NOMO-1 treated with dmso at 0.1 percent for 144 hours (cell line): Measurements from ENCODE around the gene TSEN54.

ENCODE experiments used
- DNase-seq: peaks from one replicate; lab custom pipeline; 2025; ENCODE audit not compliant: unreplicated experiment; lab: John Stamatoyannopoulos, UW

TSEN54 gene

DNA sequence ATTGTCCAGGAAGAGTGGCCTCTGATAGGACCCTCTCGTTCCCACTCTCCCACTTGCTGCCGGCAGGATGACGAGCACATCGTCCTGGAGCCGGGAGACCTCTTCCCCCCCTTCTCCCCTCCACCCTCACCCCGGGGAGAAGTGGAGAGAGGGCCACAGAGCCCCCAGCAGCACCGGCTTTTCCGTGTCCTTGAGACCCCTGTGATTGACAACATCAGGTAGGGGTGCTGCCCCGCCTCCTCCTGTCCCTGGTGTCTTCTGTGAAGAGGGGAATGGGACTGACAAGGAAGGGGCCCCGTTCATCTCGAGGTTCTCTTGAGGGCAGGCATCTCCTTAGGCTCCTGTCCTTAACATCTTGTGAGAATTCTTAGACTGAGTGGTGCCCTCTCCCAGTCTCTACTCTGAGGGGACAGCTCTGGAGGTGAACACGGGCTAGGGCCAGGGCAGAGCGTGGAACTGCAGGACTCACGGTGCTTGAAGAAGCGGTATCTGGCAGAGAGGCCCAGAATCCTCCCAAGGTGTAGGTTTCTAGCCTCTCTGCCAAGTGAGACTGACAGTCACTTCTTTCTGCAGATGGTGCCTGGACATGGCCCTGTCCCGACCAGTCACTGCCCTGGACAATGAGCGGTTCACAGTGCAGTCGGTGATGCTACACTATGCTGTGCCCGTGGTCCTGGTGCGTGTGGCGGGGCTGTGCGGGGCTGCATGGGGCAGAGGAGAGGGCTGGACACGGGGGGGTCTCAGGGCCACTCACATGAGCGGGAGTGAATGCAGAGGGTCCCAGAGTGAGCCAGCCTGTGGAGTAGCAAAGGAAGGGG, 27.4 kb upstream of the TSEN54 start:
- no peak for DNase-seq

DNA sequence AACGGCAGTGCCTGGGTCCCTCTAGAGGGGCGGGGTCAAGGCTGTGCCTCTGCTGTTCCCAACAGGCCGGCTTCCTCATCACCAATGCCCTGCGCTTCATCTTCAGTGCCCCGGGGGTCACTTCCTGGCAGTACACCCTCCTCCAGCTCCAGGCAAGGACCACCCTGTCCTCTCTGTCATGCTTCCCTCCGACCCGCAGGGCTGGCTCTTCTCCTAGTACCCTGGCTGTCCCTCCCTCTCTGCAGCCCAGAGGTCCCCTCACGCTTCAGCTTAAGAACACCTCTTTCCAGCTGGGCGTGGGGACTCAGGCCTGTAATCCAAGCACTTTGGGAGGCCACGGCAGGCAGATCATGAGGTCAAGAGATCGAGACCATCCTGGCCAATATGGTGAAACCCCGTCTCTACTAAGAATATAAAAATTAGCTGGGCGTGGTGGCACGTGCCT, 26.8 kb upstream of the TSEN54 start:
- no peak for DNase-seq

DNA sequence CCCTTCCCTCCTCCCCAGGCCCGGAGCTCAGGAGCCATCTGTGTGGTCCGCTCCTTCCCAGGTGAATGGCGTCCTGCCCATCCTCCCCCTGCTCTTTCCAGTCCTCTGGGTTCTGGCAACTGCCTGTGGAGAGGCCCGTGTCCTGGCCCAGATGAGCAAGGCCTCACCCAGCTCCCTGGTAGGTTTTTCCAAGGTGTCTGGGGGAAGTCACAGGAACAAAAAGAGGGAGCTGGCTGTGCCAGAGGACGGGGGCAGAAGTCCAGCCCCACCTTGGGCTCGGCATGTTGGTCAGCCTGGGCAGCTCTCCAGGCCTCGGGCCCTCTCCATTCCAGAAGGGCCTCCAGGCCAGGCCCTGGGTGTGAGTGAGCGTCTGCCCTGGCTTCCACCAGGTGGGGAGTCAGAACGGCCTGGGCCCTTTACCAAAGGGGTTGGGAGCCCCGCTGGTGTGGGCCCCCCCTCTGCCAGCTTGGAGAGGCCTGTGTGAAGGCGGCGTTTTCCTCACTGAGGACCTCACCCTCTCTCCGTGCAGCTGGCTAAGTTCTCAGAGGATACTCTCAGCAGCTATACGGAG, 26.1 kb upstream of the TSEN54 start:
- DNase-seq: no peak

DNA sequence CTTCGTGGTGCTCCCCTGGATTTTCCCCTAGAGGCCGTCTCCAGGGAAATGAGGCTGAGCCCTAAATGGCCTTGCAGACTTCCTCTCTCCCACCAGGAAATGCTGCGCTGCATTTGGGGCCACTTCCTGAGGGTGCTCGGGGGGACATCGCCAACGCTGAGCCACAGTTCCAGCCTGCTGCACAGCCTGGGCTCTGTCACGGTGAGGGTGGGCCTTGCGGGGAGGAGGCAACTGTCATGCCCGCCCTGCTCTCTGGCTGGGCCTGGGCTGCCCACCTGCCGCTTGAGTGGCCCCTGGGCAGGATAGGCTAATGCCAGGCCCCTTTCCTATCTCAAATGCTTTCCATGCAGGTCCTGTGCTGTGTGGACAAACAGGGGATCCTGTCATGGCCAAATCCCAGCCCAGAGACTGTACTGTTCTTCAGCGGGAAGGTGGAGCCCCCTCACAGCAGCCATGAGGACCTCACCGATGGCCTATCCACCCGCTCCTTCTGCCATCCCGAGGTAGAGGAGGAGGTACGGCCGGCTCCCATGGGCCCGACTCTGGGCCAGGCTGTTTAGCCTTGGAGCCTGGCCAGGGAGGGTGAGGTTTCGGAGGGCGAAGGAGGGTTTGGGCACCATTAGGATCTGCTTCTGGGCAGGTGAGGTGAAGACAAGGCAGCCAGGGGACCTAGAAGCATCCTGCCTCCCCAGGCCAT, 25.2 kb upstream of the TSEN54 start:
- no peak for DNase-seq

DNA sequence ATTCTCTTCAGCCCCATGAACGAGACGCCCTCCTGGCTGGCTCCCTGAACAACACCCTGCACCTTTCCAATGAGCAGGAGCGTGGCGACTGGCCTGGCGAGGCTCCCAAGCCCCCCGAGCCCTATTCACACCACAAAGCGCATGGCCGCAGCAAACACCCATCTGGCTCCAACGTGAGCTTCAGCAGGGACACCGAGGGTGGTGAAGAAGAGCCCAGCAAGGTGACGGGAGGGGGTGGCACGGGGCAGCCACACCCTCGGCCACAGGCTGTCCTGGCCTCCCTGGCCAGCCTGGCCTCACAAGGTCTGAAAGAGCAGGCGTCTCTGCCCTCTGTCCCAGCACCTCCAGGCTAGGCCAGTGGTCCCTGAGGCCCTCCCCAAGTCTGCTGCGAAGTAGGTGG, 24.6 kb upstream of the TSEN54 start:
- no peak for DNase-seq

DNA sequence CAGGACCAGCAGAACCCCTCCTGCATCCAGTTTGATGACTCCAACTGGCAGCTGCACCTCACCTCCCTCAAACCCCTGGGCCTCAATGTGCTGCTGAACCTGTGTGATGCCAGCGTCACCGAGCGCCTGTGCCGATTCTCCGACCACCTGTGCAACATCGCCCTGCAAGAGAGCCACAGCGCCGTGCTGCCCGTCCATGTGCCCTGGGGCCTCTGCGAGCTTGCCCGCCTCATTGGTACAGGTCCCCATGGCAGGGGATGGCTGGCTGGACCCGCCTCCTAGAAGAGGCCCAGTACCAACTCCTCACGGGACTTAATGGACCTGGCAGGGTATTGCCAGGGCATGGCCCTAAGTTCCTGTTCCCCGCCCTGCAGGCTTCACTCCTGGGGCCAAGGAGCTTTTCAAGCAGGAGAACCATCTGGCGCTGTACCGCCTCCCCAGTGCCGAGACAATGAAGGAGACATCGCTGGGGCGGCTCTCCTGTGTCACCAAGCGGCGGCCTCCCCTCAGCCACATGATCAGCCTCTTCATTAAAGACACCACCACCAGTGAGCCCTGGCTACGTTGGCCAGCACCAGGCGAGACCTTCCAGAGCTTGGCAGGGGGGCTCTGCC, 23.7 kb upstream of the TSEN54 start:
- DNase-seq: no peak

DNA sequence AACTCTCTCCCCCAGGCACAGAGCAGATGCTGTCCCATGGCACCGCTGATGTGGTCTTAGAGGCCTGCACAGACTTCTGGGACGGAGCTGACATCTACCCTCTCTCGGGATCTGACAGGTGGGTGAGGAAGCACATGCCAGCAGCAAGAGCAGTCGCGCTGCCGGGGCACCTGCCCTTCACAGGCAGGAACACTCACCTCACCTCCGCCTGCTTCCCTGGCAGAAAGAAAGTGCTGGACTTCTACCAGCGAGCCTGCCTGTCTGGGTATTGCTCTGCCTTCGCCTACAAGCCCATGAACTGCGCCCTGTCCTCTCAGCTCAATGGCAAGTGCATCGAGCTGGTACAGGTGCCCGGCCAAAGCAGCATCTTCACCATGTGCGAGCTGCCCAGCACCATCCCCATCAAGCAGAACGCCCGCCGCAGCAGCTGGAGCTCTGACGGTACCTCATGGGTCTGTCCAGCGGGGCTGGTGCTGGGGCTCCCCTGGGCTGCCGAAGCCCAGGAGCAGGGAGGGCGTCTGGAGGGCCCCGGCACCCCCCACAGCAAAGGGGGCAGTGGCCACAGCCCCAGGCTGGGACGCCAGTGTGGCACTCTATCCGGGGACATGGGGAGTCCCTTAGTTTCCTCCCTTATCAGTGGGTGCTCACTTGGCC, 22.7 kb upstream of the TSEN54 start:
- no peak for DNase-seq

DNA sequence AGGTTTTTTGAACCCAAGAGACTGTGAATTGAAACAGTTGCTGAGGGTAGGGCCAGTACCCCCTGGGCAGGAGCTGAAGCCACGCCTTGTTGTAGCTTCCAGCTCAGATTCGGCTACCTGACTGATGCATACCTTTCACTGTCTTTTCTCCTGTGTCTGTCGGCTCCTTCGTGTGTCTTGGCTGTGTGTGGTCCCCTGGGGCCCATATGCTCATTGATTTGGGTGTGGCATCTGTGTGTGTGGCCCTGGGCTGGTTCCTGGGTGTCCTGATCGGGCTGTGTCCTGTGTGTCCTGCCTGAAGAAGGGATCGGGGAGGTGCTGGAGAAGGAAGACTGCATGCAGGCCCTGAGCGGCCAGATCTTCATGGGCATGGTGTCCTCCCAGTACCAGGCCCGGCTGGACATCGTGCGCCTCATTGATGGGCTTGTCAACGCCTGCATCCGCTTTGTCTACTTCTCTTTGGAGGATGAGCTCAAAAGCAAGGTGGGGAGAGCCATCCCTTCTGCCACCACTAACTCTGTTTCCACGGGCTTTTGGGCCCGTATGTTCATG, 21.9 kb upstream of the TSEN54 start:
- no peak for DNase-seq

DNA sequence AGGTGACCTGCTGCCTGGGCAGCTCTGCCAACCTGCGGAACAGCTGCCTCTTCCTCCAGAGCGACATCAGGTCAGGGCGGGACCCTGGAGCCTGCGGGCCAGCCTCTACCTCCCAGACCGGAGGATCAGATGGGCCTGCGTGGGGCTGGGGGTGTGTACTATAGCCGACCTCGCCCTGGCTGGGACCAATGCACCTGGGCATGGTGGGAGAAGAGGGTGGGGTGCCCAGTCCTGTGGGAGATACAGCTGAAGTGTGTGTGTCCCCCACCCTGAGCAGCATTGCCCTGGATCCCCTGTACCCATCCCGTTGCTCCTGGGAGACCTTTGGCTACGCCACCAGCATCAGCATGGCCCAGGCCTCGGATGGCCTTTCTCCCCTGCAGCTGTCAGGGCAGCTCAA, 20.3 kb upstream of the TSEN54 start:
- DNase-seq: no peak

DNA sequence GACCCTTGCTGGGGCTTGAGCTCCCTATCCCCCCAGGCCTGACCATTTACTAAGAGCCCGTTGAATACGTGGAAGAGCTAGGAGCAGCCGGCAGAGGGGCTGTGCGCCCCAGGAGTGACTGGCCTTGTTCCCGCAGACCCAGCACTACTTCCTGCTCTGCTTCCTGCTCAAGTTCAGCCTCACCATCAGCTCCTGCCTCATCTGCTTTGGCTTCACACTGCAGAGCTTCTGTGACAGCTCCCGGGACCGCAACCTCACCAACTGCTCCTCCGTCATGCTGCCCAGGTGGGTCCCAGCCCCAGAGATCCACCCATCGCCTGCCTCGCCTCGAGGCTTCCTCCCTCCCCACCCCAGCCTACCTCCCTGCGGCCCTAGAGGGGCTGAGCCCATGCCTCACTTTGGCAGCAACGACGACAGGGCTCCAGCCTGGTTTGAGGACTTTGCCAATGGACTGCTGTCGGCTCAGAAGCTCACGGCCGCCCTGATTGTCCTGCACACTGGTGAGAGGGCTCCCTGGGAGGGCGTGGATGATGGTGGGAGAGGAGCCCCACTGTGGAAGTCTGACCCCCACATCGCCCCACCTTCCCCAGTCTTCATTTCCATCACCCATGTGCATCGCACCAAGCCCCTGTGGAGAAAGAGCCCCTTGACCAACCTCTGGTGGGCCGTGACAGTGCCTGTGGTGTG, 18.1 kb upstream of the TSEN54 start:
- no peak for DNase-seq

DNA sequence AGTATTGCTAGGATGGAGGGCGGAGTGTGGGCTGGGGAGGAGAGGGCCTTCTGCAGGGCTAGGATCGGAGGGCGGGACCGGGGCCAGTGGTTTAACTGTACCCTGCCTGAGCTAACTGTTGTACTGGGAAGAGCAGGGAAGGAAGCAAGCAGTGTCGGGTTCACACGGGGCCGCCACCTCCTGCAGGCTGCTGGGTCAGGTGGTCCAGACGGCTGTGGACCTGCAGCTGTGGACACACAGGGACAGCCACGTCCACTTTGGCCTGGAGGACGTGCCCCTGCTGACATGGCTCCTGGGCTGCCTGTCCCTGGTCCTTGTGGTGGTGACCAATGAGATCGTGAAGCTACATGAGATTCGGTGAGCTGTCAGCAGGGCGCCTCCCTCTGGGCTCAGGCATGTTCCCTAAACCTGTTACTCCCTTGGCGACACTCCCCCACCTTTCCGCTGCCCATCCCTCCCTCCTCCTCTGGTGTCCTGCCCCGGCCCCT, 17.6 kb upstream of the TSEN54 start:
- no peak for DNase-seq

DNA sequence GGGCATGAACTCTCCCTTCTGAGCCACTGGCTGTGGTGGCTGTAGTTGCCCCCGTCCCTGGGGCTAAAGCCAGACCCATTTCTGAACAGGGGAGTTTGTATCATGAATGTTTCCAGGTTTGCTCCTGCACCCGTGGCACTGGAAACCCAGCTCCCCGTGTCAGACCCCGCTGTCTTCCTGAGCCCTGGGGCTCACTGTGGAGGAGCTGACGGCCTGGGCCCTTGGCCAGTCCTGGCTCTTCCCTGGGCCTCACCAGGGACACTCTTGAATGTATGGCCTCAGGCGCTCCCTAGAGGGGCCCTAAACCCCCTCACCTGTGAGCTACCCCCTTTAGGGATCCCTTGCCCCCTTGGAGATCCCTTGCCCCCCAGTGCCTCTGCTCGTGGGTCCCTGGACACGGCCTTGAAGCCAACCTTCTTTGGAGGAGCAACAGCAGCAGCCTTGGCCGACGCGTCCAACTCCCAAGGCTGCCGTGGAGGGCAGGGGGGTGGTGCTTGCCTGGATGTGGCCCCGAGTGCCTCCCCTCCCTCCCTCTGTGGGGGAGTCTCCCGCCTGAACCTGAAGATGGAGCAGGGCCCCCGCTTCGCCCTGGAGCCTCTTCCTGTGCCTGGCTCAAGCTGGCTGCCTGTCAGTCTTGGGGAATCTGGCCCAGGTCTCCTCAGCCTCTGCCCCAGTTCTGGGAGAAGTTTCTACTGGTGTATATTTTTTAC, 16.9 kb upstream of the TSEN54 start:
- no peak for DNase-seq

DNA sequence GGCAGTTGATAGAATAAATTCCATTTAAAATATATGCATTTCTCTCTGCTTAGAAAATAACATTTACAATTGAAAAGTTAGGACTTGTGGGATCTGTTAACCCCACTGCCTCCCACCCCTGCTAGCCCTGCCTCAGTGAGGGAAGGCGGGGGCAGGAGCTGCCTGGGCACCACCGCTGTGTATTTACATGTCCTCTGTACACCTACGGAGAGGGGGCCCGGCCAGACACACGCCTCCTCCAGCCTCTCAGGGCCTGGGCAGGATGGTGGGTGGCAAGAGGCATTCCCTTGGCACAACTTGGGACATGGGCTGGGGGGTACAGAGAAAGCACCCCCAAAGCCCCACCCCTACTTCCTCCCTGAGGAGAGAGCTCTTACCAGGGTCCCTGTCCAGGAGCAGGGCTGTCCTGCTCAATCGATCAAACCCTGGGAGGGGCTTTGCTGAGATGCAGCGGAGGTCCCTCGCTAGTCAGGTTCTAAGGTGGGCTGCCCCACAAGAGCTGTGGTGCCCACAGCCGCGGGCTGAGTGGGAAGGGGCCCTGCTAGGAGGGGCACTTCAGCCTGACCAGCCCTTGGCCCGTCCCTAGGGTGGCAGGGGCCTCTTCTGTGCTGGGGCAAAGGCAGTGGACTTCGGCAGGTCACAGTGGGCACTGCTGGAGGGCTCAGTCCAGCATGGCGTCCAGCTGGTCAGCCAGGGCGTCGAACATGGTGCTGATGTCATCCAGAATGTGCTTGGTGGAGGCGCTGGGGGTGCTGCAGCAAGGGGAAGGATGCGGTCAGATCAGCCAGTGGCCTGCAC, 15.7 kb upstream of the TSEN54 start:
- DNase-seq: no peak

DNA sequence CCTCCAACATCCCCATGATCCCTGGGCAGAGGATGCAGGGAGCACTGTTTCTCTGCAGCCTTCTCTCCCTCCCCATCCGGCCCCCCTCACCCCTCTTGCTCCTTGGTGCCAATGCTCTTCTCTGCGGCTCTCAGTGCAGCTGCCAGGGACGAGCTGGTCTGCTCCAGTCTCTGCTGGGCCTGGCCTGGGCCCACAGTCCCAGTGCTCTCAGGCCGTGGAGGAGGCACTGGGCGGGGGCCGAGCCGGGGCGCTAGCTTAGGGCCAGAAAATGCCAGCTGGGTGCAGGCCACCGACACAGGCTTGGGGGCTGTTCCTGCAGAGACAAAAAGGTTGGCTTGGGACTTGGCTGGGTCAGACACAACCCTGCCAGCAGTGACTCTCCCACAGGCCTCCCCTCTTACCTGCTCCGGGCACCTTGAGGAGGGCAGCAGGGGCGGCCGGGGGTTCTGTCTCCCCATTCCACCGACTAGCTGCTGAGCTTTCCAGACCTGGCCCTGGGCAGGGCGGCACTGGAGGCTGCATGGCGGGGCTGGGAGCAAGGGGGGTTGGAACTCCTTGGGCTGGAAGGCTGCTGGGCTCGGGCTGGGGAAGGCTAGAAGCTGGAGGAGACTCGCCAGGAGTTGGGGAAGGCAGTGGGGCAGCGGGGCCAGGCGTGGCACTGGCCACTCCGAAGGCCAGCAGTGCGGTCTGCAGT, 14.8 kb upstream of the TSEN54 start:
- DNase-seq: no peak

DNA sequence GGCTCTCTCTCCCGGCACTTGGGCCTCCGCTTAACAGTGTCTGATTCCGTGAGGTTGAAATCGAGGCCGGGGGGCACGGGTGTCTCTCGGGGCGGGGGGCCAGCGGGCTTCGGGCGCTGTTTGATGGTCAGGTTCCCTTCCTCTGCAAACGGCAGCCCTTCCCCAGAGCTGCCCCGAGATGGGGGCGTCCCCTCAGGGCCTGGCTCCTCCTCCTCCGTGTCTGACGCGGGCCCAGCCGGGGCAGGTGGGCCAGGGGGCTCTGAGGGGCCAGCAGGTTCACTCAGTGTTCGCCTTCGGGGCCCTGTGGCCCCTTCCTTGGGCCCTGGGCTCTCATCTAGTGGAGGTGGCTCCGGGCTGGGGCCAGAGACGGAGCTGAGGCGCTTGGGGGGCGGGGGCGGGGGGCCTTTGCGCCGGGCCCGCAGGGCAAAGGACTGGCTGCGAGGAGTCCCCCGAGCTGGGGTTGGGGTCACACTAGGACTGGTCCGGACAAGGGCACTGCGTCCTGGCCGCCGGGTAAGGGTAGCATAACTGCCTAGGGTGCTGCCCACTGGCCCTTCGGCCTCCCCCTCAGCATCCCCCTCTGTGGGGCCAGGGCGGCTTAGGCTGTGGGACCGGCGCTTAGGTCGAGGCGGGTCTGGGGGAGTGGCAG, 14.1 kb upstream of the TSEN54 start:
- DNase-seq: no peak

DNA sequence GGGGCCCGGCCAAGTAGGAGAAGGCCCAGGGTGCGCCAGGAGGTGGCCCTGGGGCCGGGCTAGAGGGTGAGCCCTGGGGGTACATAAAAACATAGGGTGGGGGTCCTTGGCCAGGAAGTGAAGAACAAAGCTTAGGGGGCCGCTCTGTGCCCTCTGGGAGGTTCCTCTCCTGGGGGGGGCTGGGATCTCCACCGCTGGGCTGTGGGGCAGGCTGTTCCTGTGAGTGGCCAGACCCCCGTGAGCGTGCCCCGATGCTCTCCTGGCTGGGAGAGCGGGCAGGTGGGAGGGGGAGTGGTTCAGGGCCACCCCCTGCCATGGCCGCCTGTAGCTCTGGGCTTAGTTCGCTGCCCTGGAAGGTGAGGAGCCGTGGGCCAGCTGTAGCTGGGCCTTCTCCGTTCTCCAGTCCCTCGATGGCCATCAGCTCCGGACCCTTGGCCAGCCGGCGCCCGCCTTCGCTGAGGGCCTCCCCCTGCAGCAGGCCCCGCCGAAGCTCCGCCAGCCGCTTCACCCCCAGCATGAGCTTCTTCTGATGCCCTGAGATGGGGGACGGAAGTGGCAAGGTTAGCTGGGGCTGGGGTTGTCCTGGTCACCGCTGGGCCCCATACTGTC, 13.5 kb upstream of the TSEN54 start:
- DNase-seq: no peak

DNA sequence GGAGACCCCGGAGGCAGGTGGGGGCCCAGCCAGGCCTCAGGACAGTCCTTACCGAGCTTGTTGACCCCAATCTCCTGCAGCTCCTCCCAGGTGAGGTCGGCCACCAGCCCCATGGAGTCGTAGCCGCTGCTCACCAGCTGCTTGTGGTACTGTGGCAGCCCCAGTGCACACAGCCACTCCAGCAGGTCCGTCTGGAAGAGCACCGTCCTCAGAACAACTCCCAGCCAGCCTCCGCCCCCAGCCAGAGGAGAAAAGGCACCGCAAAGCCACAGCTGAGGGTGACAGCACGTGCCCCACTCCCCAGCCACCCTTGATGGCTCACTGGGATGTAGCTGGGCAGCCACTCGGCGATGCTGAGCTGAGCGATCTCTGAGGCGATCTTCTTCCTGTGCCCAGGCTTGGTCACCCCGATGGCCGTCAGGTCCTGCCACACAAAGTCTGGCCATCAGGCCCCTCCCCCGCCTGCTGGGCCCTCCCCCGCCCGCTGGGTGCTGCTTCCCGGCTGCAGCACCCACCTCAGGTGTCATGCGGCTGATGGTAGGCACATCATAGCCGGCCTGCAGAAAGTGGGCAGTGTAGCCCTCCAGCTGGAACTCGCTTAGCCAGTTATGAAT, 12.9 kb upstream of the TSEN54 start:
- DNase-seq: no peak
